Natural killer cell (primary cell): ENCODE measurements around the gene BATF. TPM values are rescaled to one million over a fixed set of nuclear protein-coding genes. Genes with fewer than 3 reads are reported as not detected.
A peak's percentile ranks its signal among the peaks of the same experiment; 100 is the strongest.

Experiments used
- ATAC-seq, 3 donors: fragments of 150-1000 bp in 2 of 3; fragments of 200-7000 bp in 1 of 3; cut with Tn5 transposase; 1 replicate in 1 of 3; 2 replicates in 2 of 3; pipeline ENCODE4 v1.10.0; 2021; ENCODE audit warnings: mild to moderate bottlenecking in 2 of 3, moderate library complexity in 2 of 3
- DNase-seq, 2 donors: peaks; one replicate each; pipeline versions ENCODE4 v3.0.0 to v3.0.0-alpha.2; 2013 to 2021; ENCODE audit warnings: mixed read lengths in 1 of 2
- H3K27ac ChIP-seq: one replicate; pipeline ENCODE4 v1.5.1; 2013; ENCODE audit warnings: mild to moderate bottlenecking, low read length
- H3K27me3 ChIP-seq: one replicate; pipeline ENCODE4 v1.6.1; 2013; ENCODE audit warnings: low read length; ENCODE audit not compliant: control insufficient read depth, insufficient read depth
- H3K36me3 ChIP-seq: one replicate; pipeline ENCODE4 v1.6.1; 2013; ENCODE audit warnings: low read length; ENCODE audit not compliant: control insufficient read depth, insufficient read depth
- H3K4me1 ChIP-seq: one replicate; pipeline ENCODE4 v1.6.1; 2013; ENCODE audit warnings: low read length; ENCODE audit not compliant: control insufficient read depth, insufficient read depth
- H3K4me3 ChIP-seq: one replicate; pipeline ENCODE4 v1.5.1; 2013; ENCODE audit warnings: low read length
- H3K9me3 ChIP-seq: one replicate; pipeline ENCODE4 v1.6.1; 2013; ENCODE audit warnings: low read length; ENCODE audit not compliant: control insufficient read depth, insufficient read depth
- H3K27ac Mint-ChIP-seq, 2 donors: one replicate each; pipeline ENCODE4 v1.8.0; 2022; ENCODE audit warnings: mild to moderate bottlenecking in 2 of 2, mixed read lengths in 2 of 2, moderate library complexity in 1 of 2
- H3K27me3 Mint-ChIP-seq, 2 donors: one replicate each; pipeline ENCODE4 v1.8.0; 2022; ENCODE audit warnings: low read depth in 2 of 2, mixed read lengths in 2 of 2
- H3K36me3 Mint-ChIP-seq: one replicate; pipeline ENCODE4 v1.8.0; 2022; ENCODE audit warnings: mixed read lengths
- H3K4me1 Mint-ChIP-seq, 2 donors: one replicate each; pipeline ENCODE4 v1.8.0; 2022; ENCODE audit warnings: mixed read lengths in 2 of 2
- H3K4me3 Mint-ChIP-seq: one replicate; pipeline ENCODE4 v1.8.0; 2022; ENCODE audit warnings: mild to moderate bottlenecking, moderate library complexity, mixed read lengths
- H3K9me3 Mint-ChIP-seq, 2 donors: one replicate each; pipeline ENCODE4 v1.8.0; 2022; ENCODE audit warnings: mixed read lengths in 2 of 2
- WGBS: methylation state at CpG from one replicate; pipeline ENCODE4 v1.1.7; 2013; ENCODE audit warnings: missing lambda C conversion rate; ENCODE audit not compliant: insufficient coverage; 5-methylcytosine and 5-hydroxymethylcytosine counted together
- intact Hi-C: fragments of 100-400 bp; cut with micrococcal nuclease; formaldehyde crosslinking; loops from one replicate; pipeline ENCODE4 v1.14.2; 2022
- total RNA-seq, 4 donors: library from RNA; stranded (reverse); fragments of 120-200 nt in 1 of 4; gene quantifications; one replicate each; pipeline versions ENCODE4 v1.2.3 to v1.2.4, GENCODE V29; 2013 to 2022
- TF ChIP-seq, protein P1 (sequence below): fragments of 200-600 bp; IDR thresholded peaks from one replicate; pipeline ENCODE4 v1.8.0; 2022; ENCODE audit warnings: antibody characterized with exemption

The BATF gene
- total RNA-seq, 3 donors from 2014 or later (not counting 1 experiment from before 2014, with no cell fraction given), result 12.6 to 32.5 (median 21.4) TPM

GRCh38 chr14:75566321-75566720 is 44.1 kb downstream of the BATF start:
- peaks cover 0 to 5% of the 10 kb centered on the region in 2 donors for H3K4me1 Mint-ChIP-seq
- H3K4me3 Mint-ChIP-seq, result no peak overlapping the region
- intact Hi-C loops, result no loop called here
- ATAC-seq (peak; percentile 54 to 83 (median 70)), DNase-seq (peak in 1 of 2 donors; percentile 83)
- no peaks in the 10 kb centered on the region for H3K9me3 Mint-ChIP-seq
- H3K27me3 Mint-ChIP-seq, result no peaks in the 10 kb centered on the region
- H3K27ac Mint-ChIP-seq, result peak overlapping the region in 1 of 2 donors; percentile 46
- no peaks in the 10 kb centered on the region for H3K4me1 ChIP-seq
- H3K27me3 ChIP-seq, result no peaks in the 10 kb centered on the region
- WGBS, result 43% methylated on average over 4 of the region's 4 CpGs
- H3K4me3 ChIP-seq, result no peak overlapping the region
- H3K36me3 ChIP-seq, result no peaks in the 10 kb centered on the region
- H3K27ac ChIP-seq, result no peak overlapping the region
- TF ChIP-seq, protein P1, sequence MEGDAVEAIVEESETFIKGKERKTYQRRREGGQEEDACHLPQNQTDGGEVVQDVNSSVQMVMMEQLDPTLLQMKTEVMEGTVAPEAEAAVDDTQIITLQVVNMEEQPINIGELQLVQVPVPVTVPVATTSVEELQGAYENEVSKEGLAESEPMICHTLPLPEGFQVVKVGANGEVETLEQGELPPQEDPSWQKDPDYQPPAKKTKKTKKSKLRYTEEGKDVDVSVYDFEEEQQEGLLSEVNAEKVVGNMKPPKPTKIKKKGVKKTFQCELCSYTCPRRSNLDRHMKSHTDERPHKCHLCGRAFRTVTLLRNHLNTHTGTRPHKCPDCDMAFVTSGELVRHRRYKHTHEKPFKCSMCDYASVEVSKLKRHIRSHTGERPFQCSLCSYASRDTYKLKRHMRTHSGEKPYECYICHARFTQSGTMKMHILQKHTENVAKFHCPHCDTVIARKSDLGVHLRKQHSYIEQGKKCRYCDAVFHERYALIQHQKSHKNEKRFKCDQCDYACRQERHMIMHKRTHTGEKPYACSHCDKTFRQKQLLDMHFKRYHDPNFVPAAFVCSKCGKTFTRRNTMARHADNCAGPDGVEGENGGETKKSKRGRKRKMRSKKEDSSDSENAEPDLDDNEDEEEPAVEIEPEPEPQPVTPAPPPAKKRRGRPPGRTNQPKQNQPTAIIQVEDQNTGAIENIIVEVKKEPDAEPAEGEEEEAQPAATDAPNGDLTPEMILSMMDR, result no peak
- no peaks in the 10 kb centered on the region for H3K36me3 Mint-ChIP-seq
- no peaks in the 10 kb centered on the region for H3K9me3 ChIP-seq

GRCh38 chr14:75566752-75567151 is 44.5 kb downstream of the BATF start:
- no peaks in the 10 kb centered on the region for H3K9me3 Mint-ChIP-seq
- Histone ChIP-seq H3K27me3 (no peaks in the 10 kb centered on the region), H3K27ac (no peak overlapping the region), H3K4me3 (no peak overlapping the region), H3K36me3 (no peaks in the 10 kb centered on the region), H3K9me3 (no peaks in the 10 kb centered on the region), H3K4me1 (no peaks in the 10 kb centered on the region)
- H3K27me3 Mint-ChIP-seq, result no peaks in the 10 kb centered on the region
- peaks cover 0 to 5% of the 10 kb centered on the region in 2 donors for H3K4me1 Mint-ChIP-seq
- peak overlapping the region in 1 of 2 donors; percentile 46 for H3K27ac Mint-ChIP-seq
- H3K36me3 Mint-ChIP-seq, result no peaks in the 10 kb centered on the region
- WGBS, result 90% methylated on average over 8 of the region's 8 CpGs
- H3K4me3 Mint-ChIP-seq, result no peak overlapping the region
- DNase-seq, result no peak
- TF ChIP-seq, protein P1, result no peak
- no peak for ATAC-seq
- intact Hi-C loops, result no loop called here

GRCh38 chr14:75568140-75568539 is 45.9 kb downstream of the BATF start:
- Mint-ChIP-seq H3K9me3 (no peaks in the 10 kb centered on the region), H3K4me1 (peaks cover 0 to 5% of the 10 kb centered on the region in 2 donors), H3K27me3 (no peaks in the 10 kb centered on the region), H3K4me3 (no peak overlapping the region), H3K27ac (no peak overlapping the region), H3K36me3 (no peaks in the 10 kb centered on the region)
- H3K36me3 ChIP-seq, result no peaks in the 10 kb centered on the region
- no peaks in the 10 kb centered on the region for H3K4me1 ChIP-seq
- DNase-seq (no peak), ATAC-seq (no peak)
- no peak overlapping the region for H3K4me3 ChIP-seq
- H3K27me3 ChIP-seq, result no peaks in the 10 kb centered on the region
- no peaks in the 10 kb centered on the region for H3K9me3 ChIP-seq
- WGBS, result 81% methylated on average over 6 of the region's 7 CpGs
- H3K27ac ChIP-seq, result no peak overlapping the region
- TF ChIP-seq, protein P1, result no peak
- intact Hi-C loops, result no loop called here

- no peaks in the 10 kb centered on the region for H3K36me3 Mint-ChIP-seq
- intact Hi-C loops, result no loop called here
- H3K27me3 ChIP-seq, result no peaks in the 10 kb centered on the region
- H3K27ac ChIP-seq, result no peak overlapping the region
- peaks cover 0 to 5% of the 10 kb centered on the region in 2 donors for H3K4me1 Mint-ChIP-seq
- H3K4me3 ChIP-seq, result no peak overlapping the region
- H3K4me3 Mint-ChIP-seq, result no peak overlapping the region
- H3K9me3 Mint-ChIP-seq, result no peaks in the 10 kb centered on the region
- WGBS, result 73% methylated on average over 6 of the region's 6 CpGs
- no peaks in the 10 kb centered on the region for H3K27me3 Mint-ChIP-seq
- no peaks in the 10 kb centered on the region for H3K36me3 ChIP-seq
- ATAC-seq (no peak), DNase-seq (no peak)
- no peaks in the 10 kb centered on the region for H3K9me3 ChIP-seq
- H3K27ac Mint-ChIP-seq, result no peak overlapping the region
- no peaks in the 10 kb centered on the region for H3K4me1 ChIP-seq
- TF ChIP-seq, protein P1, result no peak
Measured at GRCh38 chr14:75568791-75569190, 46.5 kb downstream of the BATF start.
